IMR-90 (cell line): Measurements from ENCODE around the gene SASH1. TPM values are rescaled to one million over a fixed set of nuclear protein-coding genes. Genes with fewer than 3 reads are reported as not detected.

ENCODE experiments used
- ATAC-seq: fragments of 200-7000 bp; cut with Tn5 transposase; 2 replicates; pipeline ENCODE4 v1.9.1; 2020; ENCODE audit warnings: low read depth, mild to moderate bottlenecking, moderate library complexity
- BruUV-seq: library from RNA; stranded (reverse); fragments of 400-500 nt; replicated peaks from 2 replicates; lab custom pipeline; 2021; lab: Mats Ljungman, UMichigan
- CTCF ChIA-PET: fragments of 300-600 bp; formaldehyde crosslinking; extraction: SDS; loops from one replicate; lab custom pipeline; 2021; ENCODE audit warnings: antibody characterized with exemption; lab: Yijun Ruan, JAX
- POLR2A ChIA-PET: fragments of 300-600 bp; sonication (Branson Sonifier 250); formaldehyde crosslinking; loops from one replicate; lab custom pipeline; 2022; ENCODE audit warnings: antibody characterized with exemption; ENCODE audit not compliant: unreplicated experiment; lab: Charles Lee
- DNase-seq: peaks from one replicate; pipeline ENCODE4 v3.0.0; 2013
- H2AFZ ChIP-seq: replicated peaks from 2 replicates; pipeline ENCODE3; 2013; ENCODE audit warnings: low read length, mild to moderate bottlenecking; ENCODE audit not compliant: poor library complexity
- H2AK5ac ChIP-seq: 2 replicates; pipeline ENCODE4 v1.6.1; 2013; ENCODE audit warnings: low read depth, low read length, inconsistent platforms
- H2AK9ac ChIP-seq: replicated peaks from 2 replicates; pipeline ENCODE3; 2013; ENCODE audit warnings: mild to moderate bottlenecking, low read depth, low read length, moderate library complexity; ENCODE audit not compliant: poor library complexity
- H2BK120ac ChIP-seq: 2 replicates; pipeline ENCODE4 v1.6.1; 2013; ENCODE audit warnings: low read depth, low read length, inconsistent platforms
- H2BK15ac ChIP-seq: 3 replicates; pipeline ENCODE4 v1.6.1; 2013; ENCODE audit warnings: low read depth, low read length, inconsistent platforms
- H2BK20ac ChIP-seq: 2 replicates; pipeline ENCODE4 v1.6.1; 2013; ENCODE audit warnings: low read depth, mild to moderate bottlenecking, inconsistent platforms, low read length, moderate library complexity
- H2BK5ac ChIP-seq: 2 replicates; pipeline ENCODE4 v1.6.1; 2013; ENCODE audit warnings: mild to moderate bottlenecking, low read depth, low read length, inconsistent platforms; ENCODE audit not compliant: poor library complexity, severe bottlenecking
- H3K14ac ChIP-seq: replicated peaks from 2 replicates; pipeline ENCODE4 v1.6.1; 2013; ENCODE audit warnings: low read depth, low read length, inconsistent platforms
- H3K18ac ChIP-seq: 2 replicates; pipeline ENCODE4 v1.6.1; 2013; ENCODE audit warnings: low read depth, low read length, control low read depth
- H3K23ac ChIP-seq: 2 replicates; pipeline ENCODE4 v1.6.1; 2013; ENCODE audit warnings: low read depth, low read length, inconsistent platforms
- H3K27ac ChIP-seq: 2 replicates; pipeline ENCODE4 v1.5.1; 2013; ENCODE audit warnings: mild to moderate bottlenecking, control low read depth, low read length; ENCODE audit not compliant: insufficient read depth
- H3K27me3 ChIP-seq: 2 replicates; pipeline ENCODE4 v1.6.1; 2013; ENCODE audit warnings: low read length; ENCODE audit not compliant: control insufficient read depth, insufficient read depth
- H3K36me3 ChIP-seq: 2 replicates; pipeline ENCODE4 v1.6.1; 2013; ENCODE audit warnings: low read length, mixed read lengths; ENCODE audit not compliant: control insufficient read depth, insufficient read depth
- H3K4ac ChIP-seq: 2 replicates; pipeline ENCODE4 v1.6.1; 2013; ENCODE audit warnings: low read depth, low read length, inconsistent platforms
- H3K4me1 ChIP-seq: 2 replicates; pipeline ENCODE4 v1.6.1; 2013; ENCODE audit warnings: low read length, mixed read lengths; ENCODE audit not compliant: control insufficient read depth, insufficient read depth
- H3K4me2 ChIP-seq: 2 replicates; pipeline ENCODE4 v1.6.1; 2013; ENCODE audit warnings: low read depth, mild to moderate bottlenecking, control low read depth, low read length, moderate library complexity
- H3K4me3 ChIP-seq: 2 replicates; pipeline ENCODE4 v1.5.1; 2013; ENCODE audit warnings: low read depth, mild to moderate bottlenecking, control low read depth, low read length, moderate library complexity; ENCODE audit not compliant: insufficient read depth
- H3K56ac ChIP-seq: 2 replicates; pipeline ENCODE4 v1.6.1; 2013; ENCODE audit warnings: low read length, inconsistent platforms; ENCODE audit not compliant: insufficient read depth; ENCODE audit errors: extremely low read depth
- H3K79me1 ChIP-seq, 2 experiments: 2 replicates each; pipeline ENCODE4 v1.6.1; 2013; ENCODE audit warnings: low read length in 2 of 2, inconsistent platforms in 1 of 2, low read depth in 1 of 2
- H3K9ac ChIP-seq: 2 replicates; pipeline ENCODE4 v1.6.1; 2013; ENCODE audit warnings: low read depth, low read length, control low read depth
- H3K9me1 ChIP-seq: 2 replicates; pipeline ENCODE4 v1.6.1; 2013; ENCODE audit warnings: low read length, inconsistent platforms; ENCODE audit not compliant: insufficient read depth
- H3K9me3 ChIP-seq: 2 replicates; pipeline ENCODE4 v1.6.1; 2013; ENCODE audit warnings: low read length; ENCODE audit not compliant: control insufficient read depth, insufficient read depth
- H4K20me1 ChIP-seq: 2 replicates; pipeline ENCODE4 v1.6.1; 2013; ENCODE audit warnings: low read length, inconsistent platforms; ENCODE audit not compliant: insufficient read depth
- H4K5ac ChIP-seq: 2 replicates; pipeline ENCODE4 v1.6.1; 2013; ENCODE audit warnings: mild to moderate bottlenecking, low read depth, low read length, control low read depth
- H4K8ac ChIP-seq, 2 experiments: 2 replicates each; pipeline ENCODE4 v1.6.1; 2013; ENCODE audit warnings: low read depth in 2 of 2, low read length in 2 of 2, control low read depth in 1 of 2, inconsistent platforms in 1 of 2
- H4K91ac ChIP-seq: 2 replicates; pipeline ENCODE4 v1.6.1; 2013; ENCODE audit warnings: low read depth, low read length, inconsistent platforms; ENCODE audit not compliant: insufficient read depth
- CHD1 ChIP-seq: IDR thresholded peaks from 2 replicates; pipeline ENCODE4 v1.6.1; 2012; ENCODE audit warnings: low read depth, low read length, improper control_type of control experiment
- MAFK ChIP-seq: IDR thresholded peaks from 2 replicates; pipeline ENCODE4 v1.6.1; 2012; ENCODE audit warnings: low read depth, low read length, improper control_type of control experiment
- MXI1 ChIP-seq: IDR thresholded peaks from 2 replicates; pipeline ENCODE4 v1.6.1; 2012; ENCODE audit warnings: low read depth, mild to moderate bottlenecking, low read length, moderate library complexity, borderline replicate concordance
- NFE2L2 ChIP-seq: fragments of 150-350 bp; IDR thresholded peaks from 2 replicates; pipeline ENCODE4 v1.6.1; 2016; ENCODE audit warnings: low read depth, mild to moderate bottlenecking, low read length
- POLR2A ChIP-seq: IDR thresholded peaks from 2 replicates; pipeline ENCODE4 v1.6.1; 2012; ENCODE audit warnings: mild to moderate bottlenecking, low read depth, low read length
- RCOR1 ChIP-seq: IDR thresholded peaks from 2 replicates; pipeline ENCODE4 v1.6.1; 2012; ENCODE audit warnings: mild to moderate bottlenecking, low read length, improper control_type of control experiment; ENCODE audit not compliant: insufficient replicate concordance
- SMC3 ChIP-seq: fragments of 150-350 bp; IDR thresholded peaks from 2 replicates; pipeline ENCODE4 v1.6.1; 2016; ENCODE audit warnings: low read depth, mild to moderate bottlenecking, antibody characterized with exemption, low read length, moderate library complexity
- USF2 ChIP-seq: fragments of 150-350 bp; IDR thresholded peaks from 2 replicates; pipeline ENCODE4 v1.6.1; 2017; ENCODE audit warnings: mild to moderate bottlenecking, antibody characterized with exemption, low read length, low read depth
- WGBS, 2 experiments: methylation state at CpG; one replicate each; pipeline versions ENCODE4 v1.1.5 to v1.1.7; 2013; ENCODE audit warnings: missing lambda C conversion rate in 2 of 2; ENCODE audit not compliant: insufficient read length in 1 of 2; ENCODE audit errors: extremely low coverage in 2 of 2; 5-methylcytosine and 5-hydroxymethylcytosine counted together
- dilution Hi-C: fragments of 300-500 bp; cut with HindIII; formaldehyde crosslinking; loops from one replicate; pipeline ENCODE4 v1.14.3; 2018; ENCODE audit warnings: low sequenced_read_pairs; ENCODE audit not compliant: unreplicated experiment
- in situ Hi-C: fragments of 300-500 bp; cut with MboI; formaldehyde crosslinking; loops from 3 replicates; pipeline ENCODE4 v1.14.3; 2019; ENCODE audit warnings: low sequenced_read_pairs, inconsistent platforms, mixed read lengths
- intact Hi-C: fragments of 100-400 bp; cut with micrococcal nuclease; formaldehyde crosslinking; loops from 2 replicates; pipeline ENCODE4 v1.10.0; 2022
- polyA plus RNA-seq, 3 experiments: library from polyadenylated mRNA; depleted of rRNA; stranded (reverse); fragments of >200 nt; gene quantifications; 2 replicates each; pipeline ENCODE4 v1.2.3, GENCODE V29; 2012; ENCODE audit warnings: low replicate concordance in 1 of 3
- total RNA-seq: library from RNA; depleted of rRNA; stranded (reverse); fragments of >200 nt; gene quantifications from 2 replicates; pipeline ENCODE4 v1.2.3, GENCODE V29; 2012

Gene SASH1
- total and polyA plus RNA-seq, 2 of the 4 experiments (the other 2 are of a cell fraction): 11.6 to 16.5 TPM

DNA sequence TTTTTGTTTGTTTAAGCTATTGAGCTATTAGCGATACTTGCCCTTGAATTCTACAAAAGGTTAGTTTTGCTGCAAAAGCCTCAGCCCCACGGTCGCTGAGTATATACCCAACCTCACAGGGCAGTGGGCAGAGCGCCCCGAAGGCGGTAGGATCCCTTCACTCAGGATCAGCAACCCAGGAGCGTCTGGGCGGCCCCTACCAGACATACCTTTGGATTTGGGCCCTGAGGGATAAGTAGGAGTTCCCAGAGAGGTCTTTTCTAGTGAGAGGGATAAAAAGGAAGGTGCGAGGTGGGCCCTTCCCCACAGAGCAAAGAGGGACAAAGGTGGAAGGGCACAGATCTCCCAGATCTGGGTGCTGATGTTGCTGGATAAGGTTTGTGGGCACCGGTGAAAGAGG is 6.1 kb downstream of the SASH1 start:
- CTCF ChIA-PET: no interaction called here
- H2AFZ ChIP-seq: no peak overlapping the region
- no peak for DNase-seq
- no peaks in the 10 kb centered on the region for H3K4me1 ChIP-seq
- no peak overlapping the region for H3K4me3 ChIP-seq
- in situ Hi-C loops (no loop called here), intact Hi-C loops (no loop called here), dilution Hi-C loops (no loop called here)
- no peak overlapping the region for H4K5ac ChIP-seq
- no peak overlapping the region; the same call in 2 of the 3 replicates for H2BK15ac ChIP-seq
- BruUV-seq: no TSS peak
- no peak overlapping the region for H3K27ac ChIP-seq
- H3K56ac ChIP-seq: no peak overlapping the region
- no peaks in the 10 kb centered on the region for H3K9me3 ChIP-seq
- H3K27me3 ChIP-seq: no peaks in the 10 kb centered on the region
- no peak overlapping the region for H4K8ac ChIP-seq
- no peak overlapping the region for H3K4ac ChIP-seq
- H4K91ac ChIP-seq: no peak overlapping the region
- H2AK9ac ChIP-seq: peak overlapping the region; percentile 31
- H3K9ac ChIP-seq: no peak overlapping the region
- H3K18ac ChIP-seq: no peak overlapping the region
- no peak overlapping the region for H2BK5ac ChIP-seq
- H2AK5ac ChIP-seq: 0 out of 2 replicates have a peak overlapping the region, but pooled peaks have one; percentile 45
- H3K9me1 ChIP-seq: peaks cover 6% of the 10 kb centered on the region; the same call in 1 of the 2 replicates
- no peak overlapping the region for H2BK120ac ChIP-seq
- ATAC-seq: no peak
- peaks cover 17 to 73% of the 10 kb centered on the region in 2 experiments; a peak in 3 of 4 replicates for H3K79me1 ChIP-seq
- no peak overlapping the region for H3K14ac ChIP-seq
- no peak overlapping the region for H3K23ac ChIP-seq
- TF ChIP-seq POLR2A (no peak), CHD1 (no peak), NFE2L2 (no peak), SMC3 (no peak), MXI1 (no peak), USF2 (no peak), MAFK (no peak), RCOR1 (no peak)
- H3K4me2 ChIP-seq: no peak overlapping the region
- POLR2A ChIA-PET: no interaction called here
- 100% methylated on average over 2 of the region's 10 CpGs; no CpG with 5 or more reads in 1 of the 2 experiments for WGBS, 2 experiments
- H2BK20ac ChIP-seq: no peak overlapping the region
- H4K20me1 ChIP-seq: no peaks in the 10 kb centered on the region; the same call in 1 of the 2 replicates
- H3K36me3 ChIP-seq: no peaks in the 10 kb centered on the region; the same call in 1 of the 2 replicates
